GM12891 (cell line): Measurements from ENCODE around the gene MBD1.

Experiments
- PAX5 ChIP-seq: IDR thresholded peaks from 2 replicates; pipeline ENCODE4 v1.6.1; 2011; ENCODE audit warnings: low read length, moderate library complexity, mild to moderate bottlenecking; ENCODE audit not compliant: insufficient read depth, severe bottlenecking
- POLR2A ChIP-seq: IDR thresholded peaks from 2 replicates; pipeline ENCODE4 v1.6.1; 2011; ENCODE audit warnings: low read depth, low read length, control low read depth
- POLR2AphosphoS5 ChIP-seq: IDR thresholded peaks from 2 replicates; pipeline ENCODE4 v1.6.1; 2011; ENCODE audit warnings: low read depth, low read length, control low read depth
- POU2F2 ChIP-seq: IDR thresholded peaks from 2 replicates; pipeline ENCODE4 v1.6.1; 2011; ENCODE audit warnings: low read depth, mild to moderate bottlenecking, control low read depth, low read length, moderate library complexity
- SPI1 ChIP-seq: IDR thresholded peaks from 2 replicates; pipeline ENCODE4 v1.6.1; 2011; ENCODE audit warnings: low read depth, low read length, control low read depth
- TAF1 ChIP-seq: IDR thresholded peaks from 2 replicates; pipeline ENCODE4 v1.6.1; 2011; ENCODE audit warnings: low read depth, low read length, control low read depth

DNA sequence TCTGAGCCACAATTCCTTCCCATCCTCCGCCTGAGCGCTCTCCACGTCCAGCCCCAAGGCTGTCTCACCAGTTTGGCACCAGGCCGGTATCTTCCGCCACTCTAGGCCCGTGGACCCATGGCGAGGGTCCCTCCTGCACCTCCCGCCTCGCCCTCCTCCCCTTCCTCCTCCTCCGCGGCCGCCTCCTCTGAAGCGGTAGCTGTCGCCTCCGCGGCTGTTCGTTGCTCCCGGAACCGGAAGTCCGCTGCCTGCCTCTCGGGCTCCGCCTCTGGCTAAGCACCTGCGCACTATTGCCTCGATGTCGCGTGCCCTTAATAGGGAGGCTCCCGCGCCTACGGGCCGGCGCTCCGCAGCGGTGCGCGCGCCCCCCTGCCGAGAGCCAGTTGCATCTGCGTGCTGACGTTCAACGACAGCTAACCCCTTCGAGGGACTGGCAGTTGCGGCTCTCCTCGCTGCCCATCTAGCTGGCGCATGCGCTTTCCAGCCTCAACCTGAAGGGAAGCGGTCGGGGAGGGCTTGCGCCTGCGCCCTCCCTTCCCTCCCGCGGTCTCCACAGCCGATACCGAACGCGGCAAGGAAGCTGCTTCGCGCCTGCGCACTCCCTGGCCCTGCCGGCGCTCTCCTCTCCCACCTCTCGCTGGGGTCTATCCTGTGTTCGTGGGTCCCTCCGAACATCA lies at the start of gene MBD1:
- TF ChIP-seq POLR2A (peak; percentile 95), TAF1 (peak; percentile 85), POLR2AphosphoS5 (peak; percentile 97), PAX5 (peak; percentile 96), SPI1 (peak; percentile 39), POU2F2 (peak; percentile 82)
